GM19468 (cell line): ENCODE measurements around the gene ARSI.

Source experiments
- ATAC-seq: cut with Tn5 transposase; IDR thresholded peaks from one replicate; pipeline ENCODE4 v1.9.1; 2021; ENCODE audit warnings: mild to moderate bottlenecking, moderate library complexity, moderate number of reproducible peaks; ENCODE audit not compliant: unreplicated experiment; ENCODE audit errors: extremely low read depth

The ARSI gene

DNA sequence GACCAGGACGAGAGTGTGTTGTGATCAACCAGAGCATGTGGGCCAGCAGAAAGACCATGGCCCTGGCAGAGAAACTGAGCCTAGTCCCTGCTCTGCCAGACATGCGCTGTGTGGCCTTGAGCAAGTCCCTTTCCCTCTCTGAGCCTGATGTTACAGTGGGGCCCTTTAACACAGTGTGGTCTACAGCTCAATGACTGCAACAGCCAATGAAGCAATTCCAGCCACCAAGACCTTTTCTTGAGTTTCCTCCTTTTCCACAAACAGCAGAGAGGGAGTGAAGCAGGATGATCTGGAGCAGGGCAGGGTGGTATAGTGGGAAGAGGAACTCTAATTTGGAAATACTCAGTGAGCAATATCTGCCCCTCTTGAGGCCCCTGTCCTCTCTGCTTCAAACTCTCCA lies 25.8 kb upstream of the ARSI start:
- no peak for ATAC-seq

DNA sequence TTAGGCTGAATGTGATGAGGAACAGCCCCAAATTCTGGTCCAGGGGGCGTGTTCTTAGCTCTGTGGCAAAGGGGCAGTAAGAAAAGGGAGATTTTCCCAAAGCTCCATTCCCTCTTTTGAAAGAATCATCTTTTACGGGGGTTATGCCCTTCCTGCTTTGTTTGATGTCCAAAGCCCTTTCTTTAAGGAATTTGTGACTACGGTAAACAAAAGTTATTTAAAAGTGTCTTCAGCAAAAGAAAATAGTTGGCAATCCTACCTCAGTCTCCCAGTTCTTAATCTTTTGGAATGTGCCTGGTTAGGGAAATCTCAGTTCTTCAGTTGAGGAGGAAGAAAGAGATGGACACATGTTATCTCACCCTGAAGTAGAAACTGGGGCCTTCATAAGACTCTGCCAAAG lies 24.4 kb upstream of the ARSI start:
- no peak for ATAC-seq

DNA sequence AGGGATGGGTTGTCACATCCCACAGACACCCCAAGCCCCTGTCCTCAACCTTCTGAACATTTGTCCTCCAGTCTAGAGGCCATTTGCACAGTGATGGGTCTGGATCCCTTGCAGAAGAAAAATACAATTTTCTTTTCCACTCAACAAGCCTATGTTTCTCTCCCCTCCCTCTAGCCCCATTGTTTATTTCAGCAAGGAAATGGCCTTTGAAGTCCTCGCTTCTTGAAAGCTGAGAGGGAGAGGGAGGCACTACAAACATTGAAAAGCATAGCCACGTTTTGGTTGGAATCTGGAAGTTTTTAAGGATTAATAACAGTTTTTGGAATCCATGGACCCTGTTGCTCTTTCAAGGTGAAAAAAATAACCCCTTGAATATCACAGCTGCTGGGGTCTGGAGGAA lies 24.0 kb upstream of the ARSI start:
- ATAC-seq, result no peak

DNA sequence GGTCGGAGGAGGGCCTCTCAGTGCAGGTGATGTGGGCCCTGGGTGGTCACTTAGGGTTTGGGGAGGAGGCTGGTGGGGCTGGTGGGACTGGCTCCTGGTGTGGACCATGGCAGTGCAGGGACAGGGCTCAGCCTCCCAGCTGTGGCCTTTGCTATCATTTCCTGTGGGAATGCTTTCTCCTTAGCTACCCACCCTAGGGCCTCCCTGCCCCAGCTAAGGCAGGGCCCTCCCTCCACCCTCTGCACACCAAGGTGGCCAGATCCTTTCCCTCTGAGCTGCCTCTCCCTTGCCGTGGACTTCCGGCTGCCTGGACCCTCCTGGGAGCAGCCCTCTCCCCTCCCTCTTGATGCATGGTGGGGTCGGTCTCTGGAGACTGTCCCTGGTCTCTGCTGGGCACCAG lies 22.7 kb upstream of the ARSI start:
- no peak for ATAC-seq

DNA sequence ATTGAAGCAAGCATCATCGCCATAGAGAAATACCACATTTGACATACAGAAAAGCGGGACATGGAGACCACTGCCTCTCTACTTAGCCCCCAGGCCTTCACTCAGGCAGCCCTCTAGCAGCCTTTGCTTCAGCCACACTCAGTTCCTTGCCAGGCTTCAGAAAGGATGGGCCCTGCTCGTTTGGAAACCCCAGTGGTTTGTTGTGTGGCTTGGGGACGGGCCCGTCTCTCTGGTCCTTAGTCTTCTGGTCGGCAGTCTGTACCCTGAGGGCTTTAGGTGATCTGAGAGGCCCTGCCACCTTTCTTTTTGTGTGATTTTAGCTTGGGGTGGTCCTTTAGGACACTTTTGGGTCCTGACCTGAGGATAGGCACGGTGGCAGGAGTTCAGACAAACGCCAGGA lies 21.1 kb upstream of the ARSI start:
- ATAC-seq, result no peak

DNA sequence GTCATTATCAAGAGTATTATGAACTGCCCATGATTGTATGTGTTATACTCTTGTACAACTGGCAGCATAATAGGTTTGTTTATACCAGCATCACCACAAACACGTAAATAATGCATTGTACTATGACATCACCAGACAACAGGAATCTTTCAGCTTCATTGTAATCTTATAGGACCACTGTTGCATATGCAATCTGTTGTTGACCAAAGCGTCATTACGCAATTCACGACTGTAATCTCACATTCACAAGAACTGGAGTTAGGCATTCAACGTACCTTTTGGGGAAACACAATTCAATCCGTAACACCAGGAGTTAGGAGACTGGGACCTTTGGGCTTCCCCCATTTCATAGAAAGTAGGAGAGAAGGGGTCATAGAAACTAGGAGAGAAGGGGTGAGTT lies 20.4 kb upstream of the ARSI start:
- ATAC-seq, result no peak

DNA sequence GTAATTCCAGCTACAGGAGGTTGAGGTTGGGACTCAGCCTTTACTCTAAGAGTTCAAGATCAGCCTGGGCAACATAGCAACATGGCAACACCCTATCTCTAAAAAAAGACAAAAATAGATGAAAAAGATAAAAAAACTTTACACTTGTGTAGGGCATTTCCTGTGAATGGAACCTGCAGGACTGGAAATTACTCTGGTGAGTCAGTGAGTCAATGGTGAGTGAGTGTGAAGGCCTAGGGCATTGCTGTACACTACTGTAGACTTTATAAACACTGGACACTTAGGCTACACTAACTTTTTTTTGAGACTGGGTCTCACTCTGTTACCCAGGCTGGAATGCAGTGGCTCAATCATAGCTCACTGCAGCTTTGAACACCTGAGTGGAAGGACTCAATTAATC lies 19.5 kb upstream of the ARSI start:
- ATAC-seq, result no peak

DNA sequence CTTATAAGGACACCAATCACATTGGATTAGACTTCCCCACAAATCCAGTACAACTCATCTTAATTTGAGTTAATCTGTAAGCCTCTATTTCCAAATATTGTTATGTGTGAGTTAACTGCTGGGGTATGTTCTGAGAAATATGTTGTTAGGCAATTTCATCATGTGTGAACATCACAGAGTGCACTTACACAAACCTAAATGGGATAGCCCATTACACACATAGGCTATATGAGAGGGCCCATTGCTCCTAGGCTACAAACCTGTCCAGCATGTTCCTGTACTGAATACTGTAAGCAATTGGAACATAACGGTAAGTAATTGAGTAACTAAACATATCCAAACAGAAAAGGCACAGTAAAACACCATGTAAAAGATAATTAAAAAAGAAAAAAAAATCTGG lies 19.1 kb upstream of the ARSI start:
- ATAC-seq, result no peak

DNA sequence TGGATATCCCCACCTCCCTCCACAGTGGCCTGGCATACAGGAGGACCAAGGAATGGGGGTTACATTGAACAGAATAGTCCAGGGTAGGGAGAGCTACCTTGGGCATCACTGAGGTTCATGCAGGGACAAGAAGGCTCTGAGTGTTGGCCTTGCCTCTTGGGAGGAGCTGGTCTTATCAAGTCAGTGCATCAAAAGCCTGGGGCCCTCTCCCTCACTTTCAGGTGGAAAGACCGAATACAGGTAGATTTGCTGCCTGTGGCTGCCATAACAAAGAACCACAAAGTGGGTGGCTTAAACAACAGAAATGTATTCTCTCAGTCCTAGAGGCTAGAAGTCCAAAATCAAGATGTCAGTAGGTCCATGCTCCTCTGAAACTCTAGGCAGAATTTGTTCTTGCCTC lies 18.5 kb upstream of the ARSI start:
- ATAC-seq, result no peak

DNA sequence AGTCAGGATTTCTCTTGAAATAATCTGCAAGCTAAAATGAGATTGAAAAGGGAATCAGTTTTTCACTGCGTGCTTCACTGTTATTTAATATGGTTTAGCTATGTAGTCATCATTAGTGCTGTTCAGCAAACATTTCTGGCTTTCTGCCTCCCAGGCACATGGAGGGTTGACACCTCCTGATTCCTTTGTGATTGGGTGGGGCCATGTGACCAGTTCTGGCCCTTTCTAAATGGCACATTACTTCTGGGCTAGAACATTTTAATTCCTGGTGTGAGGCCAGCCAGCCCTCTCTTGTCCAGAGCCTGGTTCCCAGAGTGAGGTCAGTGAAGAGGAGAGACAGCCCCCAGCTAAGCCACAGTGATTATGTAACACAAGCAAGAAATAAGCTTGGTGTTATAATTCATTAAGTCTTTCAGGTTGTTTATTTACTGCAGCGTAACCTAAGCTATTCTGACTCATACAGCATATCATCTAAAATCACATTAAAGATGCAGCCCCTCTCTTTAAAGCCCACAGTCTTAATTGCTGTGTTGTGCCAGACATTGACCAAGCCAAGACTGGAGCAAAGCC lies 17.4 kb upstream of the ARSI start:
- no peak for ATAC-seq

DNA sequence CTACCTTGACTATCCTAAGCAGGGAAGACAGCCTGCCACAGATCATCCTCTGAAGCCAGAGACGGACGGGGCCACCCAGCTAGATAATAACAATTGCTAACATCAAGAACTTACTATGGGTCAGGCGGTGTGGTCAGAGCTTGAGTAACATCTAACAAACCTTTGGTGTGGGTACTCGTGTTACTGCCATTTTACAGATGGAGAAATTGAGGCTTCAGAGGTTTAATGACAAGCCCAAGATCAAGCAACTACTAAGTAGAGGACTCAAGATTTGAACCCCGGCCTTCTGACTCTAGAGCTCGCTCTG lies 16.7 kb upstream of the ARSI start:
- no peak for ATAC-seq

DNA sequence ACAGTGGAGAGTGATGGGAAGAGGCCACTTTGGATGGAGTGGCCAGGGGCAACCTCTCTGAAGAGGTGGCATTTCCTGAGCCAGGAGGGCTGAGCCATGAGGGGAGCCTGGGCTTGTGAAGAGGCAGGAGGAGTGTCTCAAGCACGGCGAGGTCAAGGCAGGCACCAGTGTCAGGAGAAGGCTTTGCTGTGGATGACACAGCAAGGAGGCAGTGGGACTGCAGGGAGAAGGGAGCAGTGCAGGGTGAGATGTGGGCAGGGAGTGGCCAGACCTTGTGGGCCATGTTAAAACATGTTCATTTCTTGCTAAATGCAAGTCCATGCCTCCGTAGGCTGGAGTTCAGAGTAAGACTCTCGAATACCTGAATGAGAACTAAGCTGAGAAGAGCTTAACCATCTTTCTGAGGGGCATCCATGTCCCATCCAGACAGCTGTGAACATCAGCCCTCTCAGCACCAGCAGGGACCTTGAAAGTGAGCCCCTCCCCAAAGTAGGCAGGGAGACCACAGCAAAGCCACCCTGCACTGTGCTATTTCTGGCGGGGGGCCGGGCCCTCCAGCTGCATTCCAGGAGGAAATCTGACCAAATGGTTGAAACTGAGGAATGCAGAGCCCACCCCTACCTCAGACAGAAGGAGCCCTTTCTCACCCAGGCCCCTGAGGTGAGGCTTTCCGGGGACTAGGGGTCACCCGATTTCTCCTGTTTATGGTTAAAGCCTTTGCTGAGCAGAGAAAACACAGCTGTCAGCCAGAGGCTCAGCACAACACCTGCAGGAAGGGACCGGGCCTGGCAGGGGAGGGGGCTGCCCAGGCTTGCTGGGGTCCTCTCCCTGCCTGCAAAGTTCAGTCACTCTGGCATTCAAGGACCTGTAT lies 16.1 kb upstream of the ARSI start:
- no peak for ATAC-seq

DNA sequence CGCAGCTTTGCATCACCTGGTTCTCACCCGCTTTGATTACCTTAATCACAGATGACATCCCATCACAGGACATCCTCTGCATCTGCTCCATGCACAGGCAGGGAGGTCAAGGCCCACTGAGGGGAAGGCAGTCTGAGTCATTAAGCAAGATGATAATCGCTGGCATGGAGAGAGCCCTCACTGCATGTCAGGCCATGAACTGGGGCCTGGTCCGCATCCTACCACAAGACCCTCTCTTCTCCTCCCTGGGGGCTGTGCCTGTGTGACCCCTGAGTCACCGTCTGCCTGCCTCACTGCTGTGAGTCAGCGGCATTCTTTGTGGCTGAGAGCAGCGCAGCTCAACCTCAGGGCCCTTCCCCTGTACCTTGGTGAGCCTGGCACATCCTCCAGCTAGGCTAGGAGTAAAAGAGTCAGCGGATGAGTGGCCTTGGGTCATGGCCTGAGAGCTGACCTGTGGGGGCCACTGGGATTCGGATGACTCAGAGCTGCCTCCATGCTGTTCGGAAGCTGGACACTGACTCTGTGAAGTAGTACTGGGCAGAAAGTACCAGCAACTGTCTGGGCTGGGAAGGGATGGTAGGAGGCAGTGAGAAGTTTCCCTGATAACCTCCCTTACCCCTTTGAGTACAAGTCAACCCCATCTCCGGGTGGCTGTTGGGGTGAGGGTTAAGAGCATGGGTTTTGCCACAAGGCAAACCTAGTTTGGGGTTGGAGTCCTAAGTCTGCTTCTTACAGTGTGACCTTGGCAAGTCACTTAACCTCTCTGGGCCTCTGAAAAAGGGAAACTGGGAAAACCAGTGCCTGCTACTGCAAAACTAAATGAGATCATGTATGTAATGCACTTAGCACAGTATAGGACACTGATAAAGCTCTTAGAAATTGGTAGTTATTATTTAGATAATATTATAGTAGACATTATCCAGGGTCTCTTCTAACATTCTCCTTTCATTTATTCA lies 14.6 kb upstream of the ARSI start:
- no peak for ATAC-seq

DNA sequence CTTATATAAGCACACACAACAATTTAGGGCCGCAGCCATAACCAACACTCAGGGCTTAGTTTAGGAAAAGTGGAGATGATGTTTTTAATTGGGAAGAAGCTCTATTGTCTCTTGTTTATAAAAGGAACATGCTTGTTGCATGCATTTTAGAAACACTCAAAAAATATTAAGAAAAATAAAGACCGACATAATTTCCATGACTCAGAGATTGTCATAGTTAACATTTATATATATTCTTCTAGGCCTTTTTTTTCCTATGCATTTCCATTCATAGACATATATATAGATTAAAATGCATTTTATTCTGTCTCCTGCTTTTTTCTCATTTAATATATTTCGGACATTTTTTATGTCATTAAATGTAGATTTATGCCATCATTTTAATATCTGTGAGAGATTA lies 13.6 kb upstream of the ARSI start:
- no peak for ATAC-seq

DNA sequence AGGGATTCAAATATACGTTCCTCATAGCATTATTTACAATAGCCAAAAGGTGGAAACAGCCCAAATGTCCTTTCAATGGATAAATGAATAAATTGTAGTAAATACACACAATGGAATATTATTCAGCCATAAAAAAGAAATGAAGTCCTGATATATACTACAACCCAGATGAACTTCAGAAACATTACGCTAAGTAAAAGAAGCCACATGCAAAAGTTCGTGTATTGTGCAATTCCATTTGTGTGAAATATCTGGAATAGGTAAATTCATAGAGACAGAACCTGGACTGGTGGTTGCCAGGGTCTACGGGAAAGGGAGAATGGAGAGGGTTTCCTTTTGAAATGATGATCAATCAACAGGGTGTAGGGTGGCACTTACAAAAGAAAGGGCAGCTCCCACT lies 12.5 kb upstream of the ARSI start:
- no peak for ATAC-seq

DNA sequence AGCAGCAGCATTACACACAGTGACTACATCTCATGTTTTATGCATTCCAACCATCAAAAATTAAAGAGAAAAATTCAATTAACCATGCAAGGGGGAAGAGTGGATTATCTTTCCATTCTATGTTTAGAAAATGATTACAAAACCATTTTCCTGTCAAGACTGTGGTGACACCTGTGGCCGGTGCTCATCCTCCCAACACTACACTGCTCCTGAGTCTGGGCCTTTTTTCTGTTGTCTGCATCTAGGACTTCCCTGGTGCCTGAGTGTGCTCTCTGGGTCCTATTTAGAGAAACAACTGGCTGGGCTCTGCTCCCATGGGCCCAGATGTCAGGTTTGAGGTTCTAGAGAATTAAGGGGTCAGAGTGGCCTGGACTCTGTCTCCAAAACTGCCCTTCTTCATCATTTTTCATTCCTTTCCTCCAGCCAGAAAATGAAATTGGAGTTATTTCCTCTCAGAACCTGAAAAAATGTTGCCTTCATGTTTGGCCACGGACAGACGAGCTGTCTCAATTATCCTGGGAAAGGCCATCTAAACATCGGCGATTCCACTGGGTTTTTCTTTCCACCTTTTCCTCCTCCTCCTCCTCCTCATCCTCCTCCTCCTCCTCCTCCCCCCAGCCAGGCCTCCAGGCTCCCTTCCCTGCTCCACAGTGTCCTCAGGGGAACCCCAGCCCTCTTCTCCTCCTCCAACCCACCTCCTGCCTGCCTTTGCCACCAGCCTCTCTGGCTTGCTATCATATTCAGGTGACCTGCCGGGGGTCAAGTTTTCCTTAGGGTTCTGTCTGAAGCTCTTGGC lies 11.4 kb upstream of the ARSI start:
- no peak for ATAC-seq

DNA sequence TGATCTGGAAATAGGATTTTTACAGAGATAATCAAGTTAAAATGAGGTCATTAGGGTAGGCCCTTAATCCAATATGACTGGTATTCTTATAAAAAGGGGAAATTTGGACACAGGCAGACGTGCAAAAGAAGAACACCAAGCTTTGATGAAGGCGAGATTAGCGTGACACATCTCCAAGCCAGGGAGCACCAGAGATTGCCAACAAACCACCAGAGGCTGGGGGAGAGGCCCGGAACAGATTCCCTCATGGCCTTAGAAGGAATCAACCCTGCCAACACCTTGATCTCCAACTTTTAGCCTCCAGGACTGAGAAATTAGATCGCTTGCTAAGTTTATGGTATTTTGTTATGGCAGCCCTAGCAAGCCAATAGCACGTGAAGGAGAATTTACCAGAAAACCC lies 10.8 kb upstream of the ARSI start:
- no peak for ATAC-seq

DNA sequence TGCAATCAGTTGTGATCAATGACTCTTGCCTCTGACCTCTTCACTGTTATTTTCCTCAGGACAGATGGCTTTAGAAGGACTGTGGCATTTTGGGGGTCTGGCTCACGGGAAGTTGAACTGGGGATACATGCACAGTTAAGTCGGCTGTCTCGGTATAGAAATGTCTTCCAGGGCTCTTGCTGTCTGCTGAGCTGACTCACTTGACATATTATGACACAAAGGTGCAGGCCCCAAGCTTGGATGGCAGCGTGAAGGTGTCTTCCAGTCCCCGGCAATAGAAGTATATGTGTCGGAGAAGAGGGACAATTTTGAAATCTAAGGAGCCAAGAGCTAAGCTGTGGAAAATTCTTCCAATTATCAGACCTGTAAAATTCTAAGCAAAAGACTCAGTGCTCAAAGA lies 9.8 kb upstream of the ARSI start:
- ATAC-seq, result no peak

DNA sequence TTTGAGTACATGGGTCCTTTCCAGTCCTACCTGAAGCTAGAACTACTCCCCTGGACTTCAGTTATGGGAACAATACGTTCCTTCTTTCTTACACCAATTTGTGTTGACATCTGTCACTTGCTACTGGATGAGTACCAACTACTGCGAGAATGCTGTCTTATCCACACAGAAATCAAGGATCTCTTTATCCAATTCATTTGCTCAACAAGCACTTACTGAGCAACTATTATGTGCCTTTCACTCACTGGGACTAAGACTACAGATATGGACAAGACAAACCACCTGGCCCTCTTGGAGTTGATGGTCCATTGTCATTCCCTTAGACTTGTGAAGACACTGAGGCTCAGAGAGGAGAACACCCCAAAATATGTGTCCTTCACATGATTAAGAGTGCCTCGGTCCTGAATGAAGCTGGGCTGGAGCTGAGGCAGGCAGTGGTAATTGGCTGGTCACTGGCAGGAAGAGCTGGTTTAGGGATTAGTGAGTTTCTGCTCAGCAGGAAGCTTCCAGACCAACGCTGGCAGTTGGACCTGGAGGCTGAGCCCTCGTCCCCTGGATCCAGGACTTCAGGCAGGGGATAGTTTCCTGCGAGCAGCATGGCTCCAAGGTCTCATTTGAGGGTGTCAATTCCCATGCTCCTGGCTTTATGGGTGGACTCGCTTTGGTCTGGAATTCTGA lies 8.4 kb upstream of the ARSI start:
- no peak for ATAC-seq

DNA sequence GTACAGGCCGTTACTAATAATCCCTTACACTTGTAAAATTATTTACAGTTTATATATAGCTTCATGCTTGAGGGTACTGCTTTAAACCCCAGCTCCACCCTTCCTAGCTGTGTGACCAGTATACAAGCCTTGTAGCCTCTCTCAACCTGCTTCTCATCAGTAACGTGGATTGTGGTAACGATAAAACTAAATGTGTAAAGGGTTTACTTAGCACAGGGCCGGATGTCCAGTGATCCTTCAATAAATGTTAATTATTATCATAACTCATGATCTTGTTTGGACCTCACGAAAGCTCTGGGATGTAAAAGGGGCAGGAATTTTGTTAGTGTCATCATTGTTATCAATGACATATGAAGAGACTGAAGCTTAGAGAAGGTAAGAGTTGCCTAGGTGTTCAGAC lies 7.5 kb upstream of the ARSI start:
- no peak for ATAC-seq
